Chondrocyte (in vitro differentiated cells): ENCODE data around the gene HADHA. TPM values are rescaled to one million over a fixed set of nuclear protein-coding genes. Genes with fewer than 3 reads are reported as not detected.

ENCODE experiments used
- DNase-seq: peaks from one replicate; pipeline ENCODE4 v3.0.0; 2021; ENCODE audit warnings: mixed read lengths, low spot score
- H3K27ac Mint-ChIP-seq: one replicate; pipeline ENCODE4 v1.8.0; 2021; ENCODE audit warnings: mild to moderate bottlenecking, moderate library complexity, mixed read lengths; ENCODE audit not compliant: unreplicated experiment
- H3K27me3 Mint-ChIP-seq: 2 replicates; pipeline ENCODE4 v1.8.0; 2021; ENCODE audit warnings: low read depth, mixed read lengths
- H3K36me3 Mint-ChIP-seq: 2 replicates; pipeline ENCODE4 v1.8.0; 2021; ENCODE audit warnings: low read depth, mixed read lengths
- H3K4me1 Mint-ChIP-seq: 2 replicates; pipeline ENCODE4 v1.8.0; 2021; ENCODE audit warnings: low read depth, mild to moderate bottlenecking, mixed read lengths
- H3K4me3 Mint-ChIP-seq: one replicate; pipeline ENCODE4 v1.8.0; 2021; ENCODE audit warnings: mild to moderate bottlenecking, moderate library complexity, mixed read lengths; ENCODE audit not compliant: unreplicated experiment
- H3K9me3 Mint-ChIP-seq: 2 replicates; pipeline ENCODE4 v1.8.0; 2021; ENCODE audit warnings: low read depth, mixed read lengths
- CTCF ChIP-seq: fragments of 200-600 bp; sonication (generic); IDR thresholded peaks from 2 replicates; pipeline ENCODE4 v1.5.0; 2021; ENCODE audit warnings: antibody characterized with exemption, mild to moderate bottlenecking, moderate library complexity
- total RNA-seq: library from RNA; stranded (reverse); gene quantifications from 3 replicates; pipeline ENCODE4 v1.2.1, GENCODE V29; 2021

Gene HADHA
- total RNA-seq, 1 donor from 2014 or later: 98.0 TPM

GRCh38 chr2:26164231-26164630 lies 80.2 kb downstream of the HADHA start:
- no peak for DNase-seq

GRCh38 chr2:26162963-26163362 lies 81.5 kb downstream of the HADHA start:
- no peaks in the 10 kb centered on the region for H3K9me3 Mint-ChIP-seq
- TF ChIP-seq CTCF: no peak
- DNase-seq: no peak
- no peaks in the 10 kb centered on the region for H3K4me1 Mint-ChIP-seq
- no peaks in the 10 kb centered on the region for H3K27me3 Mint-ChIP-seq
- H3K27ac Mint-ChIP-seq: no peak overlapping the region
- no peaks in the 10 kb centered on the region for H3K36me3 Mint-ChIP-seq
- H3K4me3 Mint-ChIP-seq: no peak overlapping the region

More at GRCh38 chr2:26164231-26164630, 80.2 kb downstream of the HADHA start:
- Mint-ChIP-seq H3K27me3 (no peaks in the 10 kb centered on the region), H3K36me3 (no peaks in the 10 kb centered on the region), H3K27ac (no peak overlapping the region), H3K4me1 (no peaks in the 10 kb centered on the region), H3K9me3 (no peaks in the 10 kb centered on the region), H3K4me3 (no peak overlapping the region)
- TF ChIP-seq CTCF: no peak

- H3K27me3 Mint-ChIP-seq: no peaks in the 10 kb centered on the region
- DNase-seq: no peak
- no peaks in the 10 kb centered on the region for H3K36me3 Mint-ChIP-seq
- H3K4me3 Mint-ChIP-seq: no peak overlapping the region
- no peak overlapping the region for H3K27ac Mint-ChIP-seq
- H3K4me1 Mint-ChIP-seq: no peaks in the 10 kb centered on the region
- no peaks in the 10 kb centered on the region for H3K9me3 Mint-ChIP-seq
- TF ChIP-seq CTCF: no peak
Observed at GRCh38 chr2:26161926-26162325, 82.5 kb downstream of the HADHA start.

- Mint-ChIP-seq H3K4me1 (no peaks in the 10 kb centered on the region), H3K27me3 (peaks cover 2% of the 10 kb centered on the region), H3K4me3 (no peak overlapping the region), H3K9me3 (peaks cover 7% of the 10 kb centered on the region), H3K36me3 (peaks cover 3% of the 10 kb centered on the region), H3K27ac (no peak overlapping the region)
- TF ChIP-seq CTCF: no peak
- DNase-seq: no peak
Observed at GRCh38 chr2:26157580-26157979, 86.9 kb downstream of the HADHA start.

GRCh38 chr2:26150243-26150642 lies 94.2 kb downstream of the HADHA start:
- H3K27me3 Mint-ChIP-seq: peaks cover 14% of the 10 kb centered on the region
- peaks cover 3% of the 10 kb centered on the region for H3K36me3 Mint-ChIP-seq
- no peak for TF ChIP-seq CTCF
- H3K4me1 Mint-ChIP-seq: no peaks in the 10 kb centered on the region
- H3K4me3 Mint-ChIP-seq: no peak overlapping the region
- no peak for DNase-seq
- H3K27ac Mint-ChIP-seq: no peak overlapping the region
- H3K9me3 Mint-ChIP-seq: peaks cover 7% of the 10 kb centered on the region
